Measurements from ENCODE around the gene RIPK4.

RIPK4 gene

GRCh38 chr21:41712201-41712600 is 54.7 kb downstream of the RIPK4 start:
- TF ChIP-seq CTCF (IDR thresholded peaks at IDR 0.05; ENCODE audit: insufficient read depth, low read length, missing control alignments), result no peak

GRCh38 chr21:41711416-41712007 is 55.3 kb downstream of the RIPK4 start:
- TF ChIP-seq CTCF (IDR thresholded peaks at IDR 0.05; ENCODE audit: insufficient read depth, low read length, missing control alignments), result no peak
- CTCF ChIA-PET, result no interaction called here
- H3K4me3 ChIP-seq (ENCODE audit: low read depth, low read length), result no peak overlapping the region
- no peak for DNase-seq (ENCODE audit: low read depth, low spot score)
- POLR2A ChIA-PET, result no interaction called here

More at GRCh38 chr21:41712201-41712600, 54.7 kb downstream of the RIPK4 start:
- CTCF ChIA-PET, result no interaction called here
- DNase-seq (ENCODE audit: low read depth, low spot score), result no peak
- no peak overlapping the region for H3K4me3 ChIP-seq (ENCODE audit: low read depth, low read length)
- POLR2A ChIA-PET, result no interaction called here

GRCh38 chr21:41710823-41711160 is 56.1 kb downstream of the RIPK4 start:
- ChIA-PET CTCF (no interaction called here), POLR2A (no interaction called here)
- DNase-seq (ENCODE audit: low read depth, low spot score), result no peak
- TF ChIP-seq CTCF (IDR thresholded peaks at IDR 0.05; ENCODE audit: insufficient read depth, low read length, missing control alignments), result no peak
- no peak overlapping the region for H3K4me3 ChIP-seq (ENCODE audit: low read depth, low read length)

- DNase-seq (ENCODE audit: low read depth, low spot score), result no peak
- ChIA-PET POLR2A (no interaction called here), CTCF (no interaction called here)
- H3K4me3 ChIP-seq (ENCODE audit: low read depth, low read length), result no peak overlapping the region
- no peak for TF ChIP-seq CTCF (IDR thresholded peaks at IDR 0.05; ENCODE audit: insufficient read depth, low read length, missing control alignments)
Observed at GRCh38 chr21:41709965-41710822, 56.7 kb downstream of the RIPK4 start.

GRCh38 chr21:41709166-41709565 is 57.7 kb downstream of the RIPK4 start:
- POLR2A ChIA-PET, result no interaction called here
- no peak for DNase-seq (ENCODE audit: low read depth, low spot score)
- H3K4me3 ChIP-seq (ENCODE audit: low read depth, low read length), result no peak overlapping the region
- TF ChIP-seq CTCF (IDR thresholded peaks at IDR 0.05; ENCODE audit: insufficient read depth, low read length, missing control alignments), result no peak
- CTCF ChIA-PET, result no interaction called here

- DNase-seq (ENCODE audit: low read depth, low spot score), result no peak
- H3K4me3 ChIP-seq (ENCODE audit: low read depth, low read length), result no peak overlapping the region
- POLR2A ChIA-PET, result no interaction called here
- TF ChIP-seq CTCF (IDR thresholded peaks at IDR 0.05; ENCODE audit: insufficient read depth, low read length, missing control alignments), result no peak
- CTCF ChIA-PET, result no interaction called here
Observed at GRCh38 chr21:41707960-41708330, 58.9 kb downstream of the RIPK4 start.

Data from AG04449 (cell line).